Astrocyte of the cerebellum (primary cell): ENCODE results near the gene UBB.
"Not testable (repeated sequence)": the region's sequence is repeated elsewhere in the genome, so short reads cannot be mapped to it uniquely, and the experiment has no call there.

Experiments
- DNase-seq: peaks from one replicate; pipeline ENCODE4 v3.0.0-alpha.2; 2011; ENCODE audit warnings: low read depth
- H3K4me3 ChIP-seq: 2 replicates; pipeline ENCODE4 v1.5.1; 2011; ENCODE audit warnings: mild to moderate bottlenecking, low read depth, low read length, moderate library complexity
- in situ Hi-C: cut with HindIII; loops from 2 replicates; pipeline ENCODE4 v1.10.0; 2017; ENCODE audit warnings: low sequenced_read_pairs
- TF ChIP-seq, protein P1 (sequence below): IDR thresholded peaks from 2 replicates; pipeline ENCODE4 v1.5.1; 2012; ENCODE audit warnings: low read length, low read depth, moderate library complexity, mild to moderate bottlenecking; ENCODE audit errors: missing control alignments

UBB gene

DNA sequence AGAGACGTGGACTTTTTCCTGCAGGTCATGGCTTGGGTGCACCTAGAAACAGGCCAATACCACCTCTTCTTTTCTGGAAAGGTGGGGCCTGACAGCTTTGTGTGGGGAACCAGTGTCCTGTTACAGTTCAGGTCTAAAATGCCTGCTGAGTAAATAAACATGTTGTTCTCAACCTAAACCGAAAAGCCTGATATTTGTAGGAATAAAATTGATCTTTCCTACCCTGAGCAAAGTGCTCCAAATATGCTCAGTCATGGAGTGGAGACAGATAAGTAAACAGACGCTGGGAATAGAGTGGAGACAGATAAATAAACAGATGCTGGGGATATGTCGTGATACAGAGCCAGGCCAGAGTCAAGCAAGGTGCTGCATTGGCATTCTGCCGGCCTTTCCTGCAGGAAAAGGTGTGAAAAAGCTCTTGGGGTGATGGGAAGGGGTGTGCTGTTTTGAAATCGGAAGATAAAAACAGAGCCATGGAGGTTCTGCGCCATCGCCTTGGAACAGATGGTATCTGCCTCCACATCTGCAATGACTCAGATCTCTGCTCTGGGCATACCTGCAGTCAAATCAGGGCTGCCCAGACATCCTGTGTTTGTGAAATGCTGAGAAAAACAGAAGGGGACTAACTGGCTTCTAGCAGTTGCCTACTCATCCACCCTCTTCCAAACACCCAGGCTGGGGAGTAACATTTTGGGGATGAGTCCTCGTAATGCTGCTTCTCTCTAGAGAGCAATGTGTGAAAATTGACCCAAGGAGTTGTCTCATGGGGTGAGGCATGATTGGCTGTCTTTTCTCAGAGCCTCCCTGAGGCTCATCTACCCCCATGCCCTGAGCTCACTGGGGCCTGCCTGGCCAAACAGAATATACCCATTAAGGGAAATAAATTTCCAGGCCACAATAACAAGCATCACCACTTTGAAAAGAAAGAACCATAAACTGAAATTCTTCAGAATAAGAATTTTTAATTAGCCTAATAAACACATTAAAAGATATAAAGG, 17.7 kb downstream of the UBB start:
- in situ Hi-C loops = no loop called here
- TF ChIP-seq, protein P1, sequence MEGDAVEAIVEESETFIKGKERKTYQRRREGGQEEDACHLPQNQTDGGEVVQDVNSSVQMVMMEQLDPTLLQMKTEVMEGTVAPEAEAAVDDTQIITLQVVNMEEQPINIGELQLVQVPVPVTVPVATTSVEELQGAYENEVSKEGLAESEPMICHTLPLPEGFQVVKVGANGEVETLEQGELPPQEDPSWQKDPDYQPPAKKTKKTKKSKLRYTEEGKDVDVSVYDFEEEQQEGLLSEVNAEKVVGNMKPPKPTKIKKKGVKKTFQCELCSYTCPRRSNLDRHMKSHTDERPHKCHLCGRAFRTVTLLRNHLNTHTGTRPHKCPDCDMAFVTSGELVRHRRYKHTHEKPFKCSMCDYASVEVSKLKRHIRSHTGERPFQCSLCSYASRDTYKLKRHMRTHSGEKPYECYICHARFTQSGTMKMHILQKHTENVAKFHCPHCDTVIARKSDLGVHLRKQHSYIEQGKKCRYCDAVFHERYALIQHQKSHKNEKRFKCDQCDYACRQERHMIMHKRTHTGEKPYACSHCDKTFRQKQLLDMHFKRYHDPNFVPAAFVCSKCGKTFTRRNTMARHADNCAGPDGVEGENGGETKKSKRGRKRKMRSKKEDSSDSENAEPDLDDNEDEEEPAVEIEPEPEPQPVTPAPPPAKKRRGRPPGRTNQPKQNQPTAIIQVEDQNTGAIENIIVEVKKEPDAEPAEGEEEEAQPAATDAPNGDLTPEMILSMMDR = no peak
- DNase-seq = no peak
- H3K4me3 ChIP-seq = no peak overlapping the region

DNA sequence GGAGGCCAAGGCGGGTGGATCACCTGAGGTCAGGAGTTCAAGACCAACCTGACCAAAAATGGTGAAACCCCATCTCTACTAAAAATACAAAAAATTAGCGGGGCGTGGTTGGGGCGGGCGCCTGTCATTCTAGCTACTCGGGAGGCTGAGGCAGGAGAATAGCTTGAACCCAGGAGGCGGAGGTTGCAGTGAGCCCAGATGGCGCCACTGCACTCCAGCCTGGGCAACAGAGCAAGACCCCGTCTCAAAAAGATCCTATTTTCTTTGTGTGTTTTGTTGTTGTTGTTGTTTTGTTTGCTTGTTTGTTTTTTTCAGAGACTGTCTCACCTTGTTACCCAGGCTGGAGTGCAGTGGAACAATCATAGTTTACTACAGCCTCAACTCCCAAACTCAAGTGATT, 23.0 kb downstream of the UBB start:
- in situ Hi-C loops, DNase-seq: not testable (repeated sequence)

DNA sequence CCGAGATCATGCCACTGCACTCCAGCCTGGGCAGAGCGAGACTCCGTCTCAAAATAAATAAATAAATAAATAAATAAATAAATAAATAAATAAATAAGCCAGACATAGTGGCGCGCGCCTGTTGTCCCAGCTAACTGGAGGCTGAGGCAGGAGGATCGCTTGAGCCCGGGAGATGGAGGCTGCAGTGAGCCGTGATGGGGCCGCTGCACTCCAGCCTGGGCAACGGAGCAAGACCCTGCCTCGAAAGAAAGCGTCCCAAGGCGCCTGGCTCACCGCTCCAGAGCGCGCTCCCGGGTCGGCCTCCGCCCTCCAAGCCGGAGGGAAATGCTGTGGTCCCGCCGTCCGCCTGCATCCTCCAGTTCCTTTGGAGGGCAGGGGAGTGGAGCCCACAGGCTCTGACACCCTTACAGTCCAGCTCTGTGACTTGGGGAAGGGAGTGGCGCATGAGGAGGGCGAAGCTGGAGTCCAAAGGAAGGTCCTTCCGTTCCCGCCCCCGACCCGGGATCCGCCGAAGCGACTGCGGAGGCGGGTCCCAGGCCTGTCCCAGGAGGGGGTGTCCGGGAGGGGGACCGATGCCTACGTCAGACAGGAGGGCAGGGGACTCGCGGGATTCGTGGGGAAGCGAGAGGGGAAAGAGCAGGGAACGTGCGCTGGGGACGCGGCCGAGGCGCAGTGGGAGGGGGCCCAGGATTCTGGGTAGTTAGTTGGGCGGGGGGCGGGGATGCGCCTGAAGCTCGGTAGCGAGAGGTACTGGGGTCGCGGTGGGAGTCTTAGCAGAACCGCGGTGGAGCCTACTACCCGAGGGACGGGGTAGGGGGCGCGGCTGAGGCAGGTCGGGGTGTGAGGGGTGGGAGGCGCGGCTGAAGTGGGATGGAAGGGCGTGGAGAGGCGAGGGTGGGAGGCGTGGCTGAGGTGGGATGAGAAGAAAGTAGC, 26.1 kb downstream of the UBB start:
- DNase-seq = no peak
- TF ChIP-seq, protein P1 = no peak
- peak overlapping the region; percentile 51 for H3K4me3 ChIP-seq
- in situ Hi-C loops = no loop called here

More for the DNA sequence above, 23.0 kb downstream of the UBB start:
- H3K4me3 ChIP-seq = not testable (repeated sequence)

DNA sequence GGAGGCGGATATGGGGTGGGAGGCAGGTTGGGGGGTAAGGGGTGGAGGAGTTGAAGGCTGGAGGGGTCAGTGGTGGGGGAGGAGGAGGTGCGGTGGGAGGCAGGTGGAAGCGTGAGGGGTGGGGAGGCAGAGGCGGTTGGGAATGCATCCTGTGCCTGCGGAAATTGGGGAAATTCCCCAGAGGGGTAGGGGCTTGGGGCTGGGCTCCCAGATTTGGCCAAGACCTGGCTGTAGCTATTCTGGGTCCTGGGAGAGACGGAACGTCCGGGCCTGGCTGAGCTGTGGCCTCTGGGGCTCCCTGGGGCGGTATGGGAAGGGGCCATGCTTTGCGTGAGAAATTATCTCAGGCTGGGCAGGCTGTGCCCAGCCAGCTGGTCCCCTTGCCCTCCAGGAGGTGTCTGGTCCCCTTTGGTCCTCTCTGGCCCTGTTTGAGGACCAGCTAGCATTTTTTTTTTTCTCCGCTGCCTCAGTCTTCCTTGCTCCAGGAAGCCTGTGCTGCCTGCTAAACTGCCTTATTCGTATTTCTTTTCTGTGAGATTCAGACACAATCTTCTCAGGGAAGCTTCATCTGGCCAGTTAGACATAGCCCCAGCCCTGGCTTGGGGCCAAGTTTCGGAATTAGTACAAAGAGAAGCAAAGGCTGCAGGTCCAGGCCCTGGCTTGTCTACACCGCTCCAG, 27.2 kb downstream of the UBB start:
- H3K4me3 ChIP-seq = no peak overlapping the region
- in situ Hi-C loops = no loop called here
- TF ChIP-seq, protein P1 = no peak
- peak; percentile 43 for DNase-seq

DNA sequence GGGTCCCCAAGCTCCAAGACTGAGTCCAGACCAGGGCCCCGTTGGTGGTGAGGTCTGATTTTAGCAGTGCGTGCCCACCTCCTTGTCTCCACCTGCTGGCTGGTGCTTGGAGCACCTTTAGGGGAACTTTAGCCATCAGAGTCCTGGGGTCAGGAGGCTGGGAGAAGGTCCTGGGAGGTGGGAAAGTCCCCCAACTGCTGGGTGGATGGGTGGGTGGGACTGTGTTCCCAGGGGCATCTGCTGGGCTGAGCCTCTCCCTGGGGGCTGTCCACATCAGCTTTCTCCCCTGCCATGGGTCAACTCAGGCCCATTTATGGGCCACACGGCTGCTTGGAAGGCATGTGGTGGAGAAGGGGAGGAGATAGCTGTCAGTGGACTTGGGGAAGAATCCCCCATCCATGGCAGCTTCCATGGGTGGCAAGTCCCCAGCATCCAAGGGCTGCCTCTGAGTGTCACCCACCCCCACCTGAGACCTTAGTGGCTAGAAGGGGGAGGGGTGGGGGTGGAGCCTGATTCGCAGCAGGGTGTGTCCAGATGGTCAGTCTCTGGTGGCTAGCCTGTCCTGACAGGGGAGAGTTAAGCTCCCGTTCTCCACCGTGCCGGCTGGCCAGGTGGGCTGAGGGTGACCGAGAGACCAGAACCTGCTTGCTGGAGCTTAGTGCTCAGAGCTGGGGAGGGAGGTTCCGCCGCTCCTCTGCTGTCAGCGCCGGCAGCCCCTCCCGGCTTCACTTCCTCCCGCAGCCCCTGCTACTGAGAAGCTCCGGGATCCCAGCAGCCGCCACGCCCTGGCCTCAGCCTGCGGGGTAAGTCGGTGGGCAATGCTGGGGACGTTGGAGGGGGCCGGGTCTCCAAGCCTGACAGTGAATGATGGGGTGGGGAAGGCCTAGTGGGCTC, 34.4 kb downstream of the UBB start, which contains the start of gene TRPV2:
Gene TRPV2 (plus strand): TSS at position 541 of the 894 bp plus-strand sequence. CDS start 2,098 bp downstream, outside the sequence.
- DNase-seq = no peak
- TF ChIP-seq, protein P1 = peak; percentile 24
- peak within 1 kb of the TSS; percentile 46 for H3K4me3 ChIP-seq

DNA sequence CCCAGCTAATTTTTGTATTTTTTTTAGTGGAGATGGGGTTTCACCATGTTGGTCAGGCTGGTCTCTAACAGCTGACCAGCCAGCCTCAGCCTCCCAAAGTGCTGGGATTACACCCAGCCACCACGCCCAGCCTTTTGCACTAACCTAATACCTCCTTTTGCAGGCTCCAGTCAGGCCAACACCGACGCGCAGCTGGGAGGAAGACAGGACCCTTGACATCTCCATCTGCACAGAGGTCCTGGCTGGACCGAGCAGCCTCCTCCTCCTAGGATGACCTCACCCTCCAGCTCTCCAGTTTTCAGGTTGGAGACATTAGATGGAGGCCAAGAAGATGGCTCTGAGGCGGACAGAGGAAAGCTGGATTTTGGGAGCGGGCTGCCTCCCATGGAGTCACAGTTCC, 36.5 kb downstream of the UBB start:
- in situ Hi-C loops = no loop called here
- TF ChIP-seq, protein P1 = no peak
- DNase-seq = no peak
- H3K4me3 ChIP-seq = no peak overlapping the region

More for the DNA sequence above, 34.4 kb downstream of the UBB start, which contains the start of gene TRPV2:
- in situ Hi-C loops = no loop called here
